Lower leg skin (tissue), 3 donors: ENCODE data around the gene USP10.

Source experiments
- CTCF ChIP-seq, 3 donors: fragments of 450-650 bp; IDR thresholded peaks; one replicate each; pipeline ENCODE4 v1.5.1; 2016; ENCODE audit warnings: antibody characterized with exemption in 3 of 3, mild to moderate bottlenecking in 3 of 3, moderate library complexity in 2 of 3
- POLR2A ChIP-seq, 2 donors: fragments of 450-650 bp; IDR thresholded peaks; one replicate each; pipeline ENCODE4 v1.6.1; 2016 to 2017; ENCODE audit warnings: antibody characterized with exemption in 2 of 2, mild to moderate bottlenecking in 1 of 2, moderate library complexity in 1 of 2

GRCh38 chr16:84709609-84710008, 9.8 kb downstream of the USP10 start:
- TF ChIP-seq CTCF (IDR thresholded peaks at IDR 0.05) (no peak), POLR2A (IDR thresholded peaks at IDR 0.05) (no peak)
